HepG2 (cell line): Measurements from ENCODE around the gene CD300A. TPM values are rescaled to one million over a fixed set of nuclear protein-coding genes. Genes with fewer than 3 reads are reported as not detected.
A peak's percentile ranks its signal among the peaks of the same experiment; 100 is the strongest.

Source experiments
- ARNT ChIP-seq: fragments of 450-650 bp; IDR thresholded peaks from 2 replicates; pipeline ENCODE4 v1.6.1; 2017
- CEBPZ ChIP-seq: IDR thresholded peaks from 2 replicates; pipeline ENCODE4 v1.6.1; 2012; ENCODE audit warnings: low read length, improper control_type of control experiment
- CSRNP1 ChIP-seq: sonication (generic); formaldehyde crosslinking; IDR thresholded peaks from 2 replicates; pipeline ENCODE4 v1.8.1; 2023; ENCODE audit warnings: mild to moderate bottlenecking, missing genetic modification reagents
- GATA4 ChIP-seq: sonication (generic); IDR thresholded peaks from 2 replicates; pipeline ENCODE4 v1.6.1; 2016; ENCODE audit warnings: antibody characterized with exemption, low read depth, borderline replicate concordance
- GMEB1 ChIP-seq: sonication (generic); formaldehyde crosslinking; IDR thresholded peaks from 2 replicates; pipeline ENCODE4 v1.5.1; 2020; ENCODE audit warnings: missing genetic modification reagents, mild to moderate bottlenecking, borderline replicate concordance
- HNRNPK ChIP-seq: fragments of 200-400 bp; formaldehyde crosslinking; IDR thresholded peaks from 2 replicates; pipeline ENCODE4 v1.6.1; 2018; ENCODE audit warnings: low read length, low read depth, moderate library complexity, mild to moderate bottlenecking; ENCODE audit not compliant: poor library complexity, severe bottlenecking
- KLF16 ChIP-seq, 2 experiments: sonication (generic) in 1 of 2; formaldehyde crosslinking in 1 of 2; IDR thresholded peaks; 2 replicates each; pipeline versions ENCODE4 v1.6.1 to v1.8.0; 2016 to 2023; ENCODE audit warnings: missing genetic modification reagents in 2 of 2, missing compliant biosample characterization in 1 of 2
- NAIF1 ChIP-seq: sonication (generic); formaldehyde crosslinking; IDR thresholded peaks from 2 replicates; pipeline ENCODE4 v1.5.0; 2020; ENCODE audit warnings: mild to moderate bottlenecking, missing genetic modification reagents, borderline replicate concordance
- PREB ChIP-seq: sonication (generic); formaldehyde crosslinking; IDR thresholded peaks from 2 replicates; pipeline ENCODE4 v1.4.0; 2020; ENCODE audit warnings: missing genetic modification reagents
- REST ChIP-seq, 2 experiments: IDR thresholded peaks; 2 replicates each; pipeline ENCODE4 v1.6.1; 2011 to 2012; ENCODE audit warnings: low read length in 2 of 2, borderline replicate concordance in 1 of 2, low read depth in 1 of 2, mild to moderate bottlenecking in 1 of 2, moderate library complexity in 1 of 2
- SAP130 ChIP-seq: IDR thresholded peaks from 2 replicates; pipeline ENCODE4 v1.6.1; 2016; ENCODE audit warnings: low read depth
- SRY ChIP-seq: sonication (generic); formaldehyde crosslinking; IDR thresholded peaks from 2 replicates; pipeline ENCODE4 v1.8.0; 2022; ENCODE audit warnings: mild to moderate bottlenecking, missing genetic modification reagents
- TCF7L2 ChIP-seq: IDR thresholded peaks from 2 replicates; pipeline ENCODE4 v1.6.1; 2011; ENCODE audit warnings: mild to moderate bottlenecking, low read depth, low read length, moderate library complexity
- ZNF253 ChIP-seq: sonication (generic); formaldehyde crosslinking; IDR thresholded peaks from 2 replicates; pipeline ENCODE4 v1.8.0; 2022; ENCODE audit warnings: mild to moderate bottlenecking, missing genetic modification reagents, borderline replicate concordance
- ZNF30 ChIP-seq: sonication (generic); formaldehyde crosslinking; IDR thresholded peaks from 2 replicates; pipeline ENCODE4 v1.5.0; 2020; ENCODE audit warnings: mild to moderate bottlenecking, missing genetic modification reagents
- ZNF616 ChIP-seq: sonication (generic); formaldehyde crosslinking; IDR thresholded peaks from 2 replicates; pipeline ENCODE4 v1.5.0; 2020; ENCODE audit warnings: low read depth, mild to moderate bottlenecking, missing genetic modification reagents
- polyA plus RNA-seq, 8 experiments: library from polyadenylated mRNA; depleted of rRNA in 3 of 8; stranded (reverse) in 7 of 8; unstranded in 1 of 8; fragments of >200 nt; fragmentation: Illumina TruSeq in 4 of 8; extraction: Trizol in 4 of 8; gene quantifications; 2 replicates each; pipeline versions ENCODE4 v1.2.1 to v1.2.3, GENCODE V29; 2011 to 2016; ENCODE audit warnings: low read depth in 4 of 8, missing spikeins in 1 of 8, mixed read lengths in 1 of 8; ENCODE audit not compliant: insufficient read depth in 1 of 8
- total RNA-seq, 5 experiments: library from RNA; depleted of rRNA; stranded (reverse); fragments of >200 nt; fragmentation: Illumina TruSeq; extraction: Trizol; gene quantifications; 2 replicates each; pipeline ENCODE4 v1.2.3, GENCODE V29; 2016; ENCODE audit warnings: low read depth in 1 of 5

CD300A gene
- total and polyA plus RNA-seq, 2 of the 13 experiments (the other 11 are each of a cell fraction or from before 2014, with no cell fraction given) = not detected

GRCh38 chr17:74442670-74443515 is 23.5 kb upstream of the CD300A start (continued):
- TF ChIP-seq KLF16 (CRISPR knock-in tag; IDR thresholded peaks at IDR 0.05) (peak in 1 of 2 experiments; percentile 88; a peak in 2 of 4 replicates), ZNF30 (no peak), GMEB1 (CRISPR knock-in tag) (peak; percentile 73), ZNF616 (CRISPR knock-in tag) (no peak; the same call in 1 of the 2 replicates), HNRNPK (no peak), SRY (CRISPR knock-in tag) (no peak; the same call in 1 of the 2 replicates), GATA4 (peak; percentile 69; the same call in 1 of the 2 replicates), REST (IDR thresholded peaks at IDR 0.05; ENCODE audit: borderline replicate concordance in 1 of 2, low read depth in 1 of 2, low read length in 2 of 2) (peak in 1 of 2 experiments; percentile 69; a peak in 1 of 4 replicates), ARNT (no peak), PREB (CRISPR knock-in tag) (no peak), TCF7L2 (no peak; the same call in 1 of the 2 replicates), CSRNP1 (CRISPR knock-in tag) (peak; percentile 85; the same call in 1 of the 2 replicates), SAP130 (peak; percentile 96), CEBPZ (no peak), ZNF253 (CRISPR knock-in tag) (no peak), NAIF1 (CRISPR knock-in tag) (no peak)
